Glutamatergic neuron (in vitro differentiated cells): ENCODE measurements around the gene DSCAML1. TPM values are rescaled to one million over a fixed set of nuclear protein-coding genes. Genes with fewer than 3 reads are reported as not detected.

Experiments
- DNase-seq: peaks from one replicate; pipeline ENCODE4 v3.0.0; 2022
- H3K27ac Mint-ChIP-seq: one replicate; pipeline ENCODE4 v1.8.0; 2020; ENCODE audit warnings: mild to moderate bottlenecking, mixed read lengths, inconsistent platforms; ENCODE audit not compliant: unreplicated experiment
- H3K27me3 Mint-ChIP-seq: one replicate; pipeline ENCODE4 v1.8.0; 2020; ENCODE audit warnings: mild to moderate bottlenecking, moderate library complexity, mixed read lengths, inconsistent platforms; ENCODE audit not compliant: unreplicated experiment
- H3K36me3 Mint-ChIP-seq: one replicate; pipeline ENCODE4 v1.8.0; 2020; ENCODE audit warnings: mild to moderate bottlenecking, mixed read lengths, inconsistent platforms; ENCODE audit not compliant: unreplicated experiment
- H3K4me1 Mint-ChIP-seq: one replicate; pipeline ENCODE4 v1.8.0; 2020; ENCODE audit warnings: mild to moderate bottlenecking, low read depth, mixed read lengths, inconsistent platforms; ENCODE audit not compliant: unreplicated experiment
- H3K4me3 Mint-ChIP-seq: one replicate; pipeline ENCODE4 v1.8.0; 2020; ENCODE audit warnings: mild to moderate bottlenecking, mixed read lengths, inconsistent platforms; ENCODE audit not compliant: unreplicated experiment
- H3K9me3 Mint-ChIP-seq: one replicate; pipeline ENCODE4 v1.8.0; 2020; ENCODE audit warnings: mild to moderate bottlenecking, moderate library complexity, mixed read lengths, inconsistent platforms; ENCODE audit not compliant: unreplicated experiment
- CTCF ChIP-seq: fragments of 200-600 bp; sonication (generic); IDR thresholded peaks from one replicate; pipeline ENCODE4 v1.5.0; 2021; ENCODE audit not compliant: partially characterized antibody, unreplicated experiment
- total RNA-seq: library from RNA; stranded (reverse); fragmentation: NEBNext Ultra II Directional; extraction: Animal tissue kit (Norgen Biotek cat#: 25700); gene quantifications from one replicate; pipeline ENCODE4 v1.2.1, GENCODE V29; 2021; ENCODE audit not compliant: unreplicated experiment

Gene DSCAML1
- total RNA-seq, 1 donor from 2014 or later = 0.07 TPM

GRCh38 chr11:117831661-117832415 is 34.8 kb upstream of the DSCAML1 start:
- TF ChIP-seq CTCF = no peak
- Mint-ChIP-seq H3K9me3 (peaks cover 6% of the 10 kb centered on the region), H3K4me3 (no peak overlapping the region), H3K27ac (no peak overlapping the region), H3K27me3 (peaks cover 11% of the 10 kb centered on the region), H3K4me1 (no peaks in the 10 kb centered on the region), H3K36me3 (no peaks in the 10 kb centered on the region)
- no peak for DNase-seq

- Mint-ChIP-seq H3K36me3 (no peaks in the 10 kb centered on the region), H3K27me3 (peaks cover 13% of the 10 kb centered on the region), H3K9me3 (peaks cover 6% of the 10 kb centered on the region)
These were observed 33.8 kb upstream of the DSCAML1 start for GRCh38 chr11:117830674-117831351.

GRCh38 chr11:117830072-117830471 is 33.1 kb upstream of the DSCAML1 start:
- no peaks in the 10 kb centered on the region for H3K36me3 Mint-ChIP-seq
- no peak for TF ChIP-seq CTCF
- H3K4me1 Mint-ChIP-seq = peaks cover 3% of the 10 kb centered on the region
- no peak overlapping the region for H3K27ac Mint-ChIP-seq
- H3K4me3 Mint-ChIP-seq = no peak overlapping the region
- H3K9me3 Mint-ChIP-seq = peaks cover 6% of the 10 kb centered on the region
- H3K27me3 Mint-ChIP-seq = peaks cover 16% of the 10 kb centered on the region
- DNase-seq = peak; percentile 12

More at GRCh38 chr11:117830674-117831351, 33.8 kb upstream of the DSCAML1 start:
- no peak overlapping the region for H3K4me3 Mint-ChIP-seq
- H3K27ac Mint-ChIP-seq = no peak overlapping the region
- H3K4me1 Mint-ChIP-seq = no peaks in the 10 kb centered on the region
- DNase-seq = peak; percentile 16
- TF ChIP-seq CTCF = no peak

GRCh38 chr11:117829369-117829725 is 32.3 kb upstream of the DSCAML1 start:
- peaks cover 4% of the 10 kb centered on the region for H3K4me1 Mint-ChIP-seq
- peaks cover 16% of the 10 kb centered on the region for H3K27me3 Mint-ChIP-seq
- H3K9me3 Mint-ChIP-seq = peaks cover 6% of the 10 kb centered on the region
- DNase-seq = no peak
- H3K36me3 Mint-ChIP-seq = no peaks in the 10 kb centered on the region
- no peak for TF ChIP-seq CTCF
- H3K27ac Mint-ChIP-seq = no peak overlapping the region
- no peak overlapping the region for H3K4me3 Mint-ChIP-seq
